ENCODE data around the gene PDIK1L.

Gene PDIK1L

GRCh38 chr1:26138974-26139558, 27.4 kb downstream of the PDIK1L start:
- Histone ChIP-seq H3K4me2 (ENCODE audit: low read length) (no peak overlapping the region), H3K79me2 (no peaks in the 10 kb centered on the region), H3K9ac (no peak overlapping the region), H3K4me3 (ENCODE audit: low read depth, low read length) (no peak overlapping the region), H3K27ac (no peak overlapping the region), H3K4me1 (no peaks in the 10 kb centered on the region), H2AFZ (no peak overlapping the region), H3K27me3 (ENCODE audit: control insufficient read depth, insufficient read depth, low read length) (no peaks in the 10 kb centered on the region), H3K9me3 (ENCODE audit: control insufficient read depth, low read length) (no peaks in the 10 kb centered on the region), H3K36me3 (ENCODE audit: control insufficient read depth, insufficient read depth, low read length) (no peaks in the 10 kb centered on the region)
- TF ChIP-seq CTCF (IDR thresholded peaks at IDR 0.05) = no peak

DNA sequence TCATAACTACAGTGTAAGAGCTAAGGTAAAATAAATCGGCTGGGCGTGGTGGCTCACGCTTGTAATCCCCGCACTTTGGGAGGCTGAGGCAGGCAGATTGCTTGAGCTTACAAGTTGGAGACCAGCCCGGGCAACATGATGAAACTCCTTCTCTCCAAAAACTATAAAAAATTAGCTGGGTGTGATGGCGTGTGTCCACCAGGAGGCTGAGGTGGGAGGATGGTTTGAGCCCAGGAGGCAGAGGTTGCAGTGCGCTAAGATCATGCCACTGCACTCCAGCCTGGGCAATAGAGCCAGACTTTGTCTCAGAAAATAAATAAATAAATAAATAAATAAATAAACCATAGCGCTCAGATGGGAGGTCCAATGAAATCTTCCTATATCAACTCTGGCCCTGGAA, 30.5 kb downstream of the PDIK1L start:
- Histone ChIP-seq H3K79me2 (no peaks in the 10 kb centered on the region), H3K27me3 (ENCODE audit: control insufficient read depth, insufficient read depth, low read length) (no peaks in the 10 kb centered on the region), H3K9me3 (ENCODE audit: control insufficient read depth, low read length) (no peaks in the 10 kb centered on the region), H3K9ac (no peak overlapping the region), H3K27ac (no peak overlapping the region), H3K36me3 (ENCODE audit: control insufficient read depth, insufficient read depth, low read length) (no peaks in the 10 kb centered on the region), H3K4me2 (ENCODE audit: low read length) (no peak overlapping the region), H3K4me3 (ENCODE audit: low read depth, low read length) (no peak overlapping the region), H2AFZ (no peak overlapping the region), H3K4me1 (no peaks in the 10 kb centered on the region)
- no peak for TF ChIP-seq CTCF (IDR thresholded peaks at IDR 0.05)

DNA sequence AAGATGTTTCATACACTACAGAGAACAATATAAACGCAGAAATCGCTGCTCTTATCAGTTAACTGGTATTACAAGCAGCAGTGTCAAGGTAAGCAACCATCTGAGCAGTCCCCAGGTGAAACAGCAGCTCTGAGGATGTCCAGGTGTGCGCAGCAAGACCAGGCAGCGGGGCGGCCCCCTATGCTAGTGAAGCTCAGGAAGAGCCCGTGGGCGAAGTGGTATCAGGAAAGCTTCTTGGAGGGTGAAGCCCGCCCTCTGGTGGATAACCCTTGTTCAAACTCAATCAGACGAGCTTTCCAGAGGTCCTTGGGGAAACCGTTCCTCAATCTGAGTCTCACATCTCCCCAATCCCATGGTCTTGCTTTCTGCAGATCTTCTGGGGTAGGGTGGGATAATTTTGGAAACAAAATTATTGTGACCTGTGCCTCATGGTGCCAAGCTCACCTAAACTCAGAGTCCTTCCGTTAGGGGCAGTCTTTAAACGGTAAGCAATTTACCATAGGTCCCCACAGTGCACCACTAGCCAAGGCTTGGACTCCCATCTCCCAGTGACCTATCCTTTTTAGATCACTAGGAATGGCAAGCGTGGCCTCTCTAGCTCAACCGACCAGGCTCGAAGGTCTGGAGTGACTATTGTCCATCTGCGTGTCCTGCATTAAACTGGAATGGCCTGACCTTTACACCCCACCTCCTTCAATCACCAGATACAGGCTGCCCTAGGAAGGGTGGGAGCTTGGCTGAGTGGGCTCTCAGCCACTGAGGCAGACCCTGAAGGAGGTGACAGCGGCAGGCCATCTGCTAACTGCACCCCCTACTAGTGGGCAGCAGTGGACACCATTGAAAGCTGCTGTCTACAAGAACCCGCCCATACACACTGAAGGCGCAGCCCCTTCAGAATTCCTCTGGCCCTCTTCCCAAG, 33.7 kb downstream of the PDIK1L start:
- peak; percentile 58 for TF ChIP-seq CTCF (IDR thresholded peaks at IDR 0.05)
- H3K4me1 ChIP-seq = no peaks in the 10 kb centered on the region
- peak overlapping the region; percentile 16 for H2AFZ ChIP-seq
- no peak overlapping the region for H3K4me3 ChIP-seq (ENCODE audit: low read depth, low read length)
- no peaks in the 10 kb centered on the region for H3K36me3 ChIP-seq (ENCODE audit: control insufficient read depth, insufficient read depth, low read length)
- no peak overlapping the region for H3K27ac ChIP-seq
- no peak overlapping the region for H3K9ac ChIP-seq
- no peaks in the 10 kb centered on the region for H3K79me2 ChIP-seq
- peak overlapping the region; percentile 30 for H3K4me2 ChIP-seq (ENCODE audit: low read length)
- H3K27me3 ChIP-seq (ENCODE audit: control insufficient read depth, insufficient read depth, low read length) = no peaks in the 10 kb centered on the region
- no peaks in the 10 kb centered on the region for H3K9me3 ChIP-seq (ENCODE audit: control insufficient read depth, low read length)

DNA sequence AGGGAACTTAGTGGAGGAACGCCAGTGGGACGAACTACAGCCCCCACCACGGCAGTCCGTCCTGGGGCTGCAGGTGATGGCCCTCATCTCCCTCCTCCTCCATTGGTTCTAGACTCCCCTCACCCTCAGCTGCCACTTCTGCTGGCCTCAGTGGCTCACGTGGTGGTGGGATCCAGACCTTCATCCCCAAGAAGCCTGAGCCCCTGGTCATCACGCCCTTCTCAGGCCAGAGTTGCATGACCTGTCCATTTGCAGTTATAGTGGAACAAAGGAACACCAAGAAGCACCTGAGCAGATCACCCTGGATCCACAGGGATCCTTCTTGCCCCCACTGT, 34.3 kb downstream of the PDIK1L start:
- H3K36me3 ChIP-seq (ENCODE audit: control insufficient read depth, insufficient read depth, low read length) = no peaks in the 10 kb centered on the region
- H3K9me3 ChIP-seq (ENCODE audit: control insufficient read depth, low read length) = no peaks in the 10 kb centered on the region
- H3K79me2 ChIP-seq = no peaks in the 10 kb centered on the region
- H3K4me3 ChIP-seq (ENCODE audit: low read depth, low read length) = no peak overlapping the region
- H3K9ac ChIP-seq = no peak overlapping the region
- H3K4me1 ChIP-seq = no peaks in the 10 kb centered on the region
- H3K27ac ChIP-seq = no peak overlapping the region
- TF ChIP-seq CTCF (IDR thresholded peaks at IDR 0.05) = no peak
- H3K27me3 ChIP-seq (ENCODE audit: control insufficient read depth, insufficient read depth, low read length) = no peaks in the 10 kb centered on the region
- H2AFZ ChIP-seq = no peak overlapping the region
- no peak overlapping the region for H3K4me2 ChIP-seq (ENCODE audit: low read length)
